Measurements from ENCODE around the gene GLOD5.

The GLOD5 gene

DNA sequence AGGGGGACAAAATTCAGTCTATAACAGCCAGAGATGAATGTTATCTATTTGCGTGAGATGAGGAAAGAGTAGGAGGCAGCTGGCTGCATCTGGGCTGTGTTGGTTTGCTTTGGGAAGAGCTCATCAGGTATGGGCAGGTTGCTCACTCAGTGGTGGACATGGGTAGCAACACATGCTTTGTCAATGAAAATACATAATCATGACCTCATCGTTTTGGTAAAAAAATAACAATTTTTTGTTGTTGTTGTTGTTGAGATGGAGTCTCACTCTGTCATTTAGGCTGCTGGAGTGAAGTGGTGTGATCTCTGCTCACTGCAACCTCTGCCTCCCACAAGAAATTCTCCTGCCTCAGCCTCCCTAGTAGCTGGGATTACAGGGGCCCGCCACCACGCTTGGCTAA is 16.3 kb upstream of the GLOD5 start:
- no peaks in the 10 kb centered on the region for H3K27me3 ChIP-seq (ENCODE audit: low read depth, low read length)
- no peaks in the 10 kb centered on the region for H3K36me3 ChIP-seq (replicated peaks; ENCODE audit: low read depth, low read length)
- H3K27ac ChIP-seq (ENCODE audit: low read length): no peak overlapping the region
- no peaks in the 10 kb centered on the region for H3K79me2 ChIP-seq (ENCODE audit: low read length)
- H3K4me2 ChIP-seq (ENCODE audit: low read length): no peak overlapping the region
- H4K20me1 ChIP-seq (ENCODE audit: insufficient read depth, low read length): no peaks in the 10 kb centered on the region
- no peak overlapping the region for H2AFZ ChIP-seq (ENCODE audit: low read depth, low read length)
- no peaks in the 10 kb centered on the region for H3K4me1 ChIP-seq (ENCODE audit: low read length)
- H3K4me3 ChIP-seq (ENCODE audit: low read length): no peak overlapping the region
- no peaks in the 10 kb centered on the region for H3K9me3 ChIP-seq (ENCODE audit: insufficient read depth, low read length)
- no peak overlapping the region for H3K9ac ChIP-seq (ENCODE audit: low read length)
- no peak for TF ChIP-seq EZH2phosphoT487 (IDR thresholded peaks at IDR 0.05; ENCODE audit: low read depth)
- TF ChIP-seq, protein P1, sequence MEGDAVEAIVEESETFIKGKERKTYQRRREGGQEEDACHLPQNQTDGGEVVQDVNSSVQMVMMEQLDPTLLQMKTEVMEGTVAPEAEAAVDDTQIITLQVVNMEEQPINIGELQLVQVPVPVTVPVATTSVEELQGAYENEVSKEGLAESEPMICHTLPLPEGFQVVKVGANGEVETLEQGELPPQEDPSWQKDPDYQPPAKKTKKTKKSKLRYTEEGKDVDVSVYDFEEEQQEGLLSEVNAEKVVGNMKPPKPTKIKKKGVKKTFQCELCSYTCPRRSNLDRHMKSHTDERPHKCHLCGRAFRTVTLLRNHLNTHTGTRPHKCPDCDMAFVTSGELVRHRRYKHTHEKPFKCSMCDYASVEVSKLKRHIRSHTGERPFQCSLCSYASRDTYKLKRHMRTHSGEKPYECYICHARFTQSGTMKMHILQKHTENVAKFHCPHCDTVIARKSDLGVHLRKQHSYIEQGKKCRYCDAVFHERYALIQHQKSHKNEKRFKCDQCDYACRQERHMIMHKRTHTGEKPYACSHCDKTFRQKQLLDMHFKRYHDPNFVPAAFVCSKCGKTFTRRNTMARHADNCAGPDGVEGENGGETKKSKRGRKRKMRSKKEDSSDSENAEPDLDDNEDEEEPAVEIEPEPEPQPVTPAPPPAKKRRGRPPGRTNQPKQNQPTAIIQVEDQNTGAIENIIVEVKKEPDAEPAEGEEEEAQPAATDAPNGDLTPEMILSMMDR (IDR thresholded peaks at IDR 0.05; ENCODE audit: low read depth, low read length): no peak

DNA sequence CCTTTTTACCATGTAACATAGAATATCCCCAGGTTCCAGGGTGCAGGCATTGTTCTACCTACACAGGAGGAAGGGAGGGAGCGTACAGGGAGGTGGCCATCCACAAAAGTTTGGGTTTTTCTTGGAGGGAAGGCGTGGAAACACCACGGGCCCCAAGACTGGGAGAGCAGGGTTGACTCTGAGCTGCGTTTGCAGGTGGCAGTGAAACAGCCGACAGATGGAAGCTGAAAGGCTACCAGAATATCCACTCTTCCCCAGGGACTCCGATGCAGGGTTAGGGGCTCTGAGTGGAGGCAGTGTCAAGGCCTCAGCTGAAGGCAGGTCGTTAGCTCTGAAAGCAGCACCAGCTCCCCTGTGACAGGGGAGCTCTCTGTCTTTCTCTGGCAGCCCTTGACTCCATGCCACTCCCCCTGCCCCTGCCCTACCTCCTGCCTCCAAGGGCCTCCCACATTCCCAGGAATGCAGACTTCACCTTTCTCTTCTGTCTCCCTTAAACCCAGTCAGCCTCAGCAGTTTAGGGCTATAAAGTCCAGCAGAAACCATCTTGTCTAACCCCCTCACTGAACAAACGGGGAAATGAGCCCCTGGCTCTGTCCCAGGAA is 14.0 kb upstream of the GLOD5 start:
- no peaks in the 10 kb centered on the region for H3K4me1 ChIP-seq (ENCODE audit: low read length)
- H3K4me2 ChIP-seq (ENCODE audit: low read length): no peak overlapping the region
- H3K27ac ChIP-seq (ENCODE audit: low read length): no peak overlapping the region
- no peaks in the 10 kb centered on the region for H3K27me3 ChIP-seq (ENCODE audit: low read depth, low read length)
- H3K79me2 ChIP-seq (ENCODE audit: low read length): no peaks in the 10 kb centered on the region
- H3K4me3 ChIP-seq (ENCODE audit: low read length): no peak overlapping the region
- H3K9ac ChIP-seq (ENCODE audit: low read length): no peak overlapping the region
- H4K20me1 ChIP-seq (ENCODE audit: insufficient read depth, low read length): no peaks in the 10 kb centered on the region
- TF ChIP-seq, protein P1 (IDR thresholded peaks at IDR 0.05; ENCODE audit: low read depth, low read length): no peak
- no peak for TF ChIP-seq EZH2phosphoT487 (IDR thresholded peaks at IDR 0.05; ENCODE audit: low read depth)
- H3K9me3 ChIP-seq (ENCODE audit: insufficient read depth, low read length): no peaks in the 10 kb centered on the region
- no peaks in the 10 kb centered on the region for H3K36me3 ChIP-seq (replicated peaks; ENCODE audit: low read depth, low read length)
- no peak overlapping the region for H2AFZ ChIP-seq (ENCODE audit: low read depth, low read length)

DNA sequence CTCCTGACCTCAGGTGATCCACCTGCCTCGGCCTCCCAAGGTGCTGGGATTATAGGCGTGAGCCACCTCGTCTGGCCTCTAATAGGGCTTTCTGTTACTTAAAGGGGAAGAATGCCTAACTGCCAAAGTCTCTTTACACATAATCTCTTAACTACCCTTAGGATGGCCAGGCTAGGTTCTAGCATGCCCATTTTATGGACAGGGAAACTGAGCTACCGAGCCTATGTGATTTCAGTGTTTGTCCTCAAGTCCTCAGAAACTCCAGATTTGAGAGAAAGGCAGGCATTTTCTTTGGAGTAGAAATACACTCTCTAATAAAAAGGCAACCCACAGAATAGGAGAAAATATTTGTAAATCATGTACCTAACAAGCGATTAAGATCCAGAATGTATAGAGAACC is 12.4 kb upstream of the GLOD5 start:
- no peak overlapping the region for H2AFZ ChIP-seq (ENCODE audit: low read depth, low read length)
- H3K9ac ChIP-seq (ENCODE audit: low read length): no peak overlapping the region
- no peak overlapping the region for H3K27ac ChIP-seq (ENCODE audit: low read length)
- no peak overlapping the region for H3K4me3 ChIP-seq (ENCODE audit: low read length)
- H3K9me3 ChIP-seq (ENCODE audit: insufficient read depth, low read length): no peaks in the 10 kb centered on the region
- no peaks in the 10 kb centered on the region for H3K36me3 ChIP-seq (replicated peaks; ENCODE audit: low read depth, low read length)
- H3K27me3 ChIP-seq (ENCODE audit: low read depth, low read length): no peaks in the 10 kb centered on the region
- H3K79me2 ChIP-seq (ENCODE audit: low read length): no peaks in the 10 kb centered on the region
- no peak overlapping the region for H3K4me2 ChIP-seq (ENCODE audit: low read length)
- no peaks in the 10 kb centered on the region for H3K4me1 ChIP-seq (ENCODE audit: low read length)
- TF ChIP-seq, protein P1 (IDR thresholded peaks at IDR 0.05; ENCODE audit: low read depth, low read length): no peak
- TF ChIP-seq EZH2phosphoT487 (IDR thresholded peaks at IDR 0.05; ENCODE audit: low read depth): no peak
- H4K20me1 ChIP-seq (ENCODE audit: insufficient read depth, low read length): no peaks in the 10 kb centered on the region

DNA sequence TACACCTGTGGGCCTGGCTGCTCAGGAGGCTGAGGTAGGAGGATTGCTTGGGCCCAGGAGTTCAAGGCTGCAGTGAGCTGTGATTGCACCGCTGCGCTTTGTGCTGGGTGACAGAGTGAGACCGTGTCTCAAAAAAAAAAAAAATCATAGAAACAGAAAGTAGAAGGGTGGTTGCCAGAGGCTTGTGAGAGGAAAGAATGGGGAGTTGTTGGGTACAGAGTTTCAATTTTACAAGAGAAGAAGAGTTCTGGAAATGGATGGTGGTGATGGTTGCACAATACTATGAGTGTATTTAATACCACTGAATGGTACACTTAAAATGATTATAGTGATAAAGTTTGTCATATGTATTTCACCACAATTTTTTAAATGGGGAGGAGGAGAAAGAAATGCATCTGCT is 10.2 kb upstream of the GLOD5 start:
- no peaks in the 10 kb centered on the region for H4K20me1 ChIP-seq (ENCODE audit: insufficient read depth, low read length)
- TF ChIP-seq EZH2phosphoT487 (IDR thresholded peaks at IDR 0.05; ENCODE audit: low read depth): no peak
- TF ChIP-seq, protein P1 (IDR thresholded peaks at IDR 0.05; ENCODE audit: low read depth, low read length): no peak
- H2AFZ ChIP-seq (ENCODE audit: low read depth, low read length): no peak overlapping the region
- no peak overlapping the region for H3K4me2 ChIP-seq (ENCODE audit: low read length)
- no peak overlapping the region for H3K9ac ChIP-seq (ENCODE audit: low read length)
- no peaks in the 10 kb centered on the region for H3K9me3 ChIP-seq (ENCODE audit: insufficient read depth, low read length)
- H3K27ac ChIP-seq (ENCODE audit: low read length): no peak overlapping the region
- no peaks in the 10 kb centered on the region for H3K27me3 ChIP-seq (ENCODE audit: low read depth, low read length)
- H3K4me3 ChIP-seq (ENCODE audit: low read length): no peak overlapping the region
- no peaks in the 10 kb centered on the region for H3K36me3 ChIP-seq (replicated peaks; ENCODE audit: low read depth, low read length)
- no peaks in the 10 kb centered on the region for H3K79me2 ChIP-seq (ENCODE audit: low read length)
- H3K4me1 ChIP-seq (ENCODE audit: low read length): no peaks in the 10 kb centered on the region

All from OCI-LY3 (cell line).